Hematopoietic multipotent progenitor cell treated with erythropoietin and hydrocortisone succinate and interleukin-3 and kit ligand, for 15 days (in vitro differentiated cells): Measurements from ENCODE around the gene TTC8.
"Not testable (repeated sequence)": the region's sequence is repeated elsewhere in the genome, so short reads cannot be mapped to it uniquely, and the experiment has no call there.

ENCODE experiments used
- DNase-seq: peaks from one replicate; pipeline ENCODE4 v3.0.0-alpha.2; 2015; ENCODE audit warnings: low spot score

Gene TTC8

DNA sequence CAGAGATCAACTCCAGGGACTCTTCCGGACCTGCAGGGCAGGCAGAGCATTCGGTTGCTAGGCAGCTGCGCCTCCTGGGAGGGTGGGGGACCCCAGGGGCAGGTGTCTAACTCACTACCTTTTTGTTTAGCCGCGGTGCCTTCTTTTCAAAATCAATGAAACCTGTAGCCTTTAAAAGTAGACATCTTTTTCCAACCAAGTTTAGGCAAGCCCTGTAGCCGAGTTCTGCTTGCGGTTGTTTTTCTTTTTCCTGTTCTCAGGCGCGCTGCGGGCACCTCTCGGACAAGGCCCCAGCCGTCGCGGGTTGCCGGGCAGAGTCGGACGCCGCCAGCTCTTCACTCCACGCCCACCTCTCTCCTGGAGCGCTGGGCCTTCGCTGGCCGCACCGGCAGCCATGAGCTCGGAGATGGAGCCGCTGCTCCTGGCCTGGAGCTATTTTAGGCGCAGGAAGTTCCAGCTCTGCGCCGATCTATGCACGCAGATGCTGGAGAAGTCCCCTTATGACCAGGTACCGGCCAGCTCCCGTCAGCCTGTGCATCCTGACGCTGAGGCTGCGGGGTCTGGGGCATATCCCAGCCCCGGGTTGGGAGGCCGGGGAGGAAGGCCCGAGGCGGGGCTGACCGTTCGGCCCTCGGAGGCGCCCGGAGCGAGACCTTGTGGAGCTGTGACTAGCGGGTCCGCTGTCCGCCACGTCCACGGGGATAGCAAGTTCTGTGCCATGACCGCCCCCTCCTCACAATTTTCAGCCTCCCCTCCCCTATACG lies at the start of gene TTC8:
TTC8 (plus strand) TSS at position 338 of the 764 bp plus-strand sequence; CDS start at position 395, 57 bp downstream.
- peak; percentile 90 for DNase-seq

DNA sequence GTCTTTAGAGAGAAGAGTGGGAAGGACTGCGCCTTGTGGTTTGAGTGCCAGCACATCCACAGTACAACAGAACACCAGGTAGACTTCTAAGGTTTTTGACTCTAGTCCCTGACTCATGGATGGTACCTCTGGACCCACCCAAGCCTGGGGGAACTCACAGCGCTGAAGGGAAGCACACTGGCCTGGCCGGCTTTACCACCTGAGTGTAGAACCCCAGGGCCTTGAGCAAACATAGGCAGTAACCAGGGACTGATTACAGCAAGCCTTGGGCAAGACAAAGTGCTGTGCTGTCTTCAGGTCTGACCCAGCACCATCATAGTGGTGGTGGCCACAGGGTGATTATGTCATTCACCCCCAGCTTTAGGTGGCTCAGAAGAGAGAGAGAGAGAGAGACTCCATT lies 48.9 kb upstream of the TTC8 start:
- no peak for DNase-seq

DNA sequence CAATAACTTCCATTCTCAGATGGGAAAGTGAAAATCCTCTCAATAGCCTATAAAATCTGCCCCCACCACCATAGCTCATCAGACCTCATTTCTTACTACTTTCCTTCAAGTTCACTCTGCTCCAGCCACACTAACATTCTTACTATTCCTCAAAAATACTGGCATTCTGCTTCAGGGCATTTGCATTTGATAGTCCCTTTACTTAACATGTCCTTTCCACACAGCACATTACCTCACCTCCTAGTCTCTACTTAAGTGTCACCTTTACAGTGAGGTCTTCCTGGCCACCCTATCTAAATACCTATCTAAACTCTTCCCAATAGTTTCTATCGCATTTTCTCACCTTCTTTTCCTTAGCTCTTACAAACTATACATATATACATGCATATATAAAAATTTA lies 38.5 kb upstream of the TTC8 start:
- DNase-seq = no peak

DNA sequence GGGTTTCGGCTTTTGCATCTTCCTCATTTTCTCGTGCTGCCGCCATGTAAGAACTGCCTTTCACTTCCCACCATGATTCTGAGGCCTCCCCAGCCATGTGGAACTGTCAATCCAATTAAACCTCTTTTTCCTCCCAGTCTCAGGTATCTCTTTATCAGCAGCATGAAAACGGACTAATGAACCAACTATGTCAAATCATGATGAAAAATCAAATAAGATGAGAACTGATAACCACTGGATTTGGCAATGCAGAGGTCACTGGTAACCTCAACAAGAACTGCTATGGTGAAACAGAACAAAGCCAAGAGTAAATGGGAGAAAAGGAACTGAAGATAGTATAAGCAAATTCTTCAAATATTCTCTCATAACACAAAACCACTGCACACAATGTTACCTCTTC lies 37.7 kb upstream of the TTC8 start:
- DNase-seq = no peak

DNA sequence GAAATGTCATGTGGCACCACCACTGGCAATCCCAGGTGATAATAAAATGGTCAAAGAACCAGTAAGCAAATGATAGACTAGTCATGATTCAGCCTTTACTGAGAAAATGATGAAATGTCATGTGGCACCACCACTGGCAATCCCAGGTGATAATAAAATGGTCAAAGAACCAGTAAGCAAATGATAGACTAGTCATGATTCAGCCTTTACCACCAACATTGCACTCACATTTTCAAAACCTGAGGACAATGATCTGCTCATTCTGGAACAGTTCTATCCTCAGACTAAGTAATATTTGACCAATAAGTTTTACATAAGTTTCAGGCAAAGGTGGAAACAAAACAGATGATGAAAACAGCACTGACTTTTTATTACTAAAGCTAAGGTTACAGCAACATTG lies 34.9 kb upstream of the TTC8 start:
- DNase-seq = not testable (repeated sequence)

DNA sequence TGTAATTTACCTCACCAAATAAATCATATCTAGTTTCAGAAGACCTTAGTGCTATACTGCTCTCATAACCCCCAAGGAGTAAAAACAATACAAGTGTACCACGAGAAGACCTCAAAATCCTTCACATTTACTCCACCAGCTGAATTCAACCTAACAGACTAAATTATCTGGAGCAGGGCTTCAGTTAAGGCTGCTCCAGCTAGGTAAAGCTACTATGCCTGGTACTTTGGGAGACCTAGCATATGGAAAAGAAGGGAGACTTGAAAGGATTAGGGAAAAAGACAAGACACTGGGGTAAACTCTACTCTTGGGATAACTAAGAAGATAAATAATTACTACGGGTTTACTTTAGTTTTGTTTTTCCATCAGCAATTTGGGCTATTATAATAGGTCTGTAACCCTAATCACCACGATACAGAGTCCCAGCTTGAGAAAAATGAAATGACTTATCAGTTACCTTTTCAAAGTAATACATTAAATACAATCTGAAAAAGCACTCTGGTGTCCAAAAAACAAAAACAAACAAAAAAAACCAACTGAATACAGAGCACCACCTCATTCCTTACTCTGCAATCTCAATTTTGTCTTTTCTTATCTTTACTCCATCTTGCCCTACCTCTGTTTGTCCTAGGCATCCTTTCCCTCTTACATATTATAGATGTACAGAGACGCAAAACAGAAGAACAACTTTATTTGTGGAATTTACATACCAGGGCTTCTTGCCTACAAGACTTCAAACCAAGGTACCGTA lies 33.8 kb upstream of the TTC8 start:
- no peak for DNase-seq

DNA sequence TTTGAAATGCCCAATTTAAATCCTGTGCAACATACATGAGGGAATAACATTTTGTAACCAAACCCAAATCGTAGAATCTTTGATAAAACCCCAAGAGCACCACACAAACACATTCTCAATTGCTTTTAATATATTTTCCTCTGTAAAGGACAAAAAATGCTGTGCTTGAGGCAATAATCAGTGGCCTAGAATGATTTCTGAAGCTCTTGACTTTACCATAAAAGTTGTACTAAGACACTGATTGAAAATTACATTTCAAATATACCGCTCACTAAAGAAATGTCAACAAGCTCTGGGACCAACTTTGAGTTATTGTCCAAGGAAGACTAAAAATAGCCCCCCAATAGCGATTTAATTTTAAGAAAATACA lies 33.2 kb upstream of the TTC8 start:
- no peak for DNase-seq

DNA sequence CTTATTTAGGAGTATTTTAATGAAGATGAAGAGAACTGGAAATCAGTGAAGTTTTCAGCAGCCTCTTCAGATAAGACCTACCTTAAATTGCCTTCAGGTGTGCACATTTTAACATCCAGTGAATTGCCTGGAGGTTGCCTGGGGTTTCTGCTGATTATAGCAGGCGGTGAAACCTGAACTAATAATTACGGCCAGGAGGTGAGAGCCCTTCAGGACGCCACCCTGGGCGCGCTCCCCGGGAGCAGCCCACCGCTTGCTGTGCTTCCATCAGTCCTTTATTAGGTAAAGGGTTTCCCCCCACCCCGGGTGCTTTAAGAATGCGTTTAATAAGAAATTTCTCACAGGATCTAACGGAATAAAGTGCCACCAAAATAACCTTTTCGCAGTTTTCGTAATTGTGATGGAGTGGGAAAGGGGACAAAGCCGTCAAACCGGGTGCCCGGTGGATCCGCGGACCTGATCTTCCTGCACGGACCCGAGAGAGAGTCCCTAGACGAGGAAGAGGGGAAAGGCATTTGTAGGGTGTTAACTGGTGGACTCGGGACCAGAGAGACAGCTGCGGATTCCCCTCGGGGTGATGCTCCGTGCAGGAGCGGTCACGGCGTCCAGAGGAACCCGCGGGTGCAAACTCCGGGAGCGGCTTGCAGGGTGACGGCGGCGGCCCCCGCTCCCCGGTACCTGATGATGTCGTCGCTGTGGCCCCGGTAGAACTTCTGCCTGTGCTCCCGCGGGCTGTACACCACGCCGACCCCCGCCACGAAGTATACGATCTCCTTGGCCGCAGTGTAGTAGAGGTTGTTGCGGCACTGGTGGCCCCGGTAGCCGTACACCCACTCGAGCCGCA lies 32.6 kb upstream of the TTC8 start:
- DNase-seq = no peak

DNA sequence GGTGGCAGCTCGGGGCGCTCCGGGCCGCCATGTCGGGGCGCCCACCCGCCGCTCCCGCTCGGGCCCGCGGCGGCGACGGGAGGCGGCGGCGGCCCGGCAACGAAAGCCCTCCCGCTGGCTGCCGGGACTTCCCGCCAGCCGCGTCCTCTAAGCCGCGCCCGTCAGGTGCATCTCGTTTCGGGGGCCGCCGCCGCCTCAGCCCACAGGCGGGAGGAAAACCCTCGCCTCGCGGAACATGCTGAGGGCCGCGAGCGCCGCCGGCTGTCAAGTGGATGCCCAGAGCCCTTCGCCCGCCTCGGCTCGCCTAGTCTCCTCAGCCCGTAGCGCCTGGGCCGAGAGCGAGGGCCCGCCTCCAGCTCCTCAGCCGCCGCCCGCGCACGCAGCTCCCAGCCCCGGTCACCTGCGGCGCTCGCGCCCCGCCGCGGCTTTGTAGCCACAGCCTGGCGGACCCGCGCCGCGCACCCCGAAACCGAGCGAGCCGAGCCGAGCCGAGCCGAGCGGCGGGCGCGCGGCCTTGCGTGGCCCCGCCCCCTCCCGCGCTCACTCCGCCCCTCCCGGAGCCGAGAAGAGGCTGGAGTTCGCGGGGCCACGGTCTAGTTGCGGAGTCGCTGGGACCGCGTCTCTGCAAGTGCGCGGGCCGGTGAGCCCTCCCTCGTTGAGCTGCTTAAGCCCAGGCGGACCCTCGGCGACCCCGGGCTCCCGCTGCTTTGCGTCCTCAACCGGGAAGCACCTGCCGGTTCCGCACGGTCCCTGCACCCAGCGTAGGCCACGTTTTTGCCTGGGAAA lies 31.8 kb upstream of the TTC8 start, which contains the start of gene EML5:
EML5 (minus strand) TSS at position 481 of the 786 bp plus-strand sequence; CDS start at position 31, 450 bp downstream.
- DNase-seq = peak; percentile 81

DNA sequence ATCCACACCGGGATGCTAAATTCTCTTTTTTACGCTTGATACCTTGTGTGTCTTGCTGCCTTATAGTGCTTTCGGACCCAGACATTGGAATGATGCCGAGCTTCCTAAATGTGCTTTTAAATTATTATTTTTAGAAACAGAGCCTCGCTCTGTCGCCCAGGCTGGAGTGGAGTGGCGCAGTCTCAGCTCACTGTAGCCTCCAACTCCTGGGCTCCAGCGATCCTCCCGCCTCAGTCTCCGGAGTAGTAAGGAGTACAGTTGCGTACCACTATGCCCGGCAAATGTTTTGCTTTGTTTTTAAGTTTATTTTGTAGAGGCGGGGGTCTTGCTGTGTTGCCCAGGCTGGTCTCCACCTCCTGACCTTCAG lies 31.2 kb upstream of the TTC8 start:
- no peak for DNase-seq

DNA sequence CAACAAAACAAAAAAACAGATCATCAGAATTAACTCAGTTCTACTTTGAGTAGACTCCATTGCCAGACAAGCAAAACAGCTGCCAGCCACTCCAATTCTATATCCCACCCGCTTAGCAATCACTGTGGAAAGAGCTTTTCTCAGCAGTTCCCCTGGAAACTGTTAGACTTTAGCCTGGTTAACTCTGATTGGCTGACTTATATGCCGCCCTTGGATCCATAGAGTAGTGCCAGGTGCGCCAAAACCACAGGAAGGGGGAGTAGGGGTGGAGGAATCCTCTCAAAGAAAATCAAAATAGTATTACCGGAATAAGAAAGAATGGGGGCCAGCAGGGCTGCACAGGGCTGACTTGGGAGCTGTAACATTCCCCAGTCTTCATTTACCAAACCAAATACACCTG lies 26.3 kb upstream of the TTC8 start:
- DNase-seq = no peak

DNA sequence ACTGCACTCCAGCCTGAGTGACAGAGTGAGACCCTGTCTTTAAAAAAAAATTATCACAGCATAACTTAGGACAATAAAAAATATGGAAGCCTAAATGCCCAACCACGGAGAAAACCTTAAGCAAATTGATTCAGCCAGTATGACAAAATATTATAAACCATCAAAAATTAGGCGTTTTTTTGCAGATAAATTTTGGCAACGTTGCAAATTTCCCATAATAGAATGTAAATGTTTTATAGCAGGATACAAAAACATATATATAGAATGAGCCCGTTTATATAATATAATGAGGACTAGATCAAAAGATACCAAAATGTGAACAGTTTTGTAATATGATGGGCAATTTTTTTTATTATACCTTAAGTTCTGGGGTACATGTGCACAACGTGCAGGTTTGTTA lies 24.9 kb upstream of the TTC8 start:
- DNase-seq = no peak

DNA sequence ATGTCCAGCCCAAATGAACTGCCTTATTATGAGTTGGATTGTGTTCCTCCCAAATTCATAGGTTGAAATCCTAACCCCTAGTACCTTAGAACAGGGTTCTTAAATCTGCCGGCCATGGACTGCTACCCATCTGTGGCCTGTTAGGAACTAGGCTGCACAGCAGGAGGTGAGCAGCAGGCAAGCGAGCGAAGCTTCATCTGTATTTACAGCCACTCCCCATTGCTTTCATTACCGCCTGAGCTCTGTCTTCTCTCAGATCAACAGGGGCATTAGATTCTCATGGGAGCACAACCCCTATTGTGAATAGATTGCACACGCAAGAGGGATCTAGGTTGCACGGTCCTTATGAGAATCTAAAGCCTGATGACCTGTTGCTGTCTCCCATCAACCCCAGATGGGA lies 21.9 kb upstream of the TTC8 start:
- no peak for DNase-seq

DNA sequence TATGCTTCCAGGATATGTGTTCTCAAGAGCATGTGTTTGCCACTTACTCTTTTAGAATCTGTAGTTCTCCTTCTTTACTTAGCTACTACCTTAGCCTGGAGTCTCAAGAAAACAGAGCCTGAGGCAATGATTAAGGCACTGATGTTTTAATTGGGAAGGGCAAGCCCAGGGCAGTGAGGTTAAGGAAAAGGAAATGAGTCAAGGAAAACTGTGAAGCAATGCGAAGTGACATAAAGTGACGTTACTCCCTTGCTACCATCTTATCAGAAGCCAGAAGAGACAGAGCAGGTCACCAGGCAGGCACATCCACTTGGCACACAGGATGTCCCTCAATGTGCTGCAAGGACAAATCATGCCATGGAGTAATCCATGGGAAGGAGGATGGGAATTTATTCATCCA lies 20.4 kb upstream of the TTC8 start:
- DNase-seq = no peak

DNA sequence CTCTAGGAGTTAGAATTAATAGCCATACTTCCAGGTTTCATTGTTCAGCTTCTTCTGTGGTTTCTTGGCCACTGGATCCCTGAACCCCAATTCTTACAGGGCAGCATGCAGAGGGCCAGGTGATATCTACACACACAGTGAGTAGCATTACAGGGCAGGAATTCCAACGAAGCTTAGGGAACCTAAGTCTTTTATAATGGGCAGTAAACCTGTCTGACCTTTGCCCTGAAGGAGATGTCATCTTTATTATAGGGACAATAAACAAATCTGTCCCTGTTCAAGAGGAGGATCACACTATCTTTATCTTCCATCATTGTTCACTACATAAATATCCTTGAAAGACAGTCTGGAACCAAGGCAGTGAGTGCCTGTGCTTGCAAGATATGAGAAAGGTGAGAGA lies 20.0 kb upstream of the TTC8 start:
- DNase-seq = no peak

DNA sequence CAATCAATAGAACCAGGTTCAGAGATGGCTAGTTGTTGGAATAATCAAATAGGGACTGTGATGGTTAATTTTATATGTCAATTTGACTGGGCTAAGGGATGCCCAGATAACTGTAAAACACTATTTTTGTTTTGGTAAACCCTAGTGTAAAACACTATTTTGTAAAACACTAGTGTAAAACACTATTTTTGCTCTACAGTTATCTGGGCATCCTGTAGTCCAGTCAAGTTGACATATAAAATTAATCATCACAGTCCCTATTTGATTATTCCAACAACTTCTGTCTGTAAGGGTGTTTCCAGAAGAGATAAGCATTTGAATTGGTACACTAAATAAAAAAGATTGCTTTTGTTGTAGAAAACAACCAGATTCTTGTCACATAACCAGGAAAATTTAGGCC lies 16.1 kb upstream of the TTC8 start:
- no peak for DNase-seq

DNA sequence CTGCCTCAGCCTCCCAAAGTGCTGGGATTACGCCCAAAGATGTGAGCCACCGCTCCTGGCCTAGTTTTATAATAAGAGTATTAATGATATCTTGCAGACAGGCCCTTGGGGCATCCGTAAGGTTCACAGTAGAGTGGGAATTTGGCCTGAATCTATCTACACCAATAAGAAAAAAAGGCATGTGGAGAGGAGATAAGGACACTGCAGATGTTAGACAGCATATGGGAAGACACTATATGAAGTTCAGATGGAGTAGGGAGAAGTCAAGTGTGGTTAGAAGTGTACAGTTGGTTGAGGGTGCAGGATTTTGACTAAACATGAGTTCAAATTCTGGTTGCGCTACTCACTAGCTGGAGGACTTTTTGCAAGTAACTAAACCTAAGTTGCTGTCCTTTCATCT lies 8.5 kb upstream of the TTC8 start:
- DNase-seq = peak; percentile 15

DNA sequence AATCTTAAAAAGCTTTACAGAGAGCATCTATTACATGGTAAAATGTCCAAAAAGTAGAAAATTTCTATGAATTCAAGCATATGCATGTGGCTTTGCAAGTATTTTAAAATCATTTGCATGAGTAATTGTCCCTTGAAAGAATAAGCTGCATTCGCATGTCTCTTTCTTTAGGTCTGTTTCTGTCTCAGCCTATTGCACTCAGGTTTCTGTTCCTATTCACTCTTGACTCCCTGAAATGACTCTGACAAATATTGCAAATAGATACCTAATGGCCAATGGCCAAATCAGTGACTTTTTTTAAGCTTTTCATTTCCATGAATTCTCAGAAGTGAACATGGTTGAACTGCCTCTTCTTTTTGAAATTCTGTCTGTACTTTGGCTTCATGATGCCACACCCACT lies 6.4 kb upstream of the TTC8 start:
- DNase-seq = no peak

DNA sequence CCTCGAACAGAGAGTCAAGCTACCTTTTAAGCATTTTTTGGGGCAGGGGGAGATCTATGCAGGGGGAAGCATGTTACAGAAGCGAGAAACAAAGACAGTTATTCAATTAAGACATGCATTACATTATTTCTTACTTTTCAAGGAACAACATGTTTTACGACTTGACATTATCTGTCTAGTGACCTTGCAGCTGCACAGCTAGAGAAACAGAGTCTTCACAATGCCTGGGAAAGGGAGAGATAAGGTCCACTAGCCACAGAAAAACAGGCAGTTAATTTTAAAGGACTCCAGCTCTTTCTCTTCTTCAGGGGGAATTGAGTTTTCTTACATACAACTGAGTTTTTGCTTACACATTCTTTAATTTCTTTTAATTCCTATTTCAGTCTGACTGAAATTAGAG lies 4.8 kb upstream of the TTC8 start:
- not testable (repeated sequence) for DNase-seq

DNA sequence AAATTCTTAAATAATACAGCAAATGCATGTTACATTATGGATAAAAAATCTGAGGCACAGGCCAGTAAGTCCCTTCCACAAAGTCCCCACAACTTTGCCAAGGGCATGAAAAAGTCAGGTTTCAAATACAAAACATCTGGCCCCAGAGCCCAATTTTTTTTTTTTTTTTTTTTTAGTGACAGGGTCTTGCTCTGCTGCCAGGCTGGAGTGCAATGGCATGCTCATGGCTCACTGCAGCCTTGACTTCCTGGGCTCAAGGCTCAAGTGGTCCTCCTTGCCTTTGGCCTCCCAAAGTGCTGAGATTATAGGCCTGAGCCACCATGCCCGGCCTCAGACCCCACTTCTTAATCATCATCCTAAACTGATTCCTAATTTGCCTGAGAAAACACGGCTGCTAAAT lies 3.1 kb upstream of the TTC8 start:
- DNase-seq = no peak

DNA sequence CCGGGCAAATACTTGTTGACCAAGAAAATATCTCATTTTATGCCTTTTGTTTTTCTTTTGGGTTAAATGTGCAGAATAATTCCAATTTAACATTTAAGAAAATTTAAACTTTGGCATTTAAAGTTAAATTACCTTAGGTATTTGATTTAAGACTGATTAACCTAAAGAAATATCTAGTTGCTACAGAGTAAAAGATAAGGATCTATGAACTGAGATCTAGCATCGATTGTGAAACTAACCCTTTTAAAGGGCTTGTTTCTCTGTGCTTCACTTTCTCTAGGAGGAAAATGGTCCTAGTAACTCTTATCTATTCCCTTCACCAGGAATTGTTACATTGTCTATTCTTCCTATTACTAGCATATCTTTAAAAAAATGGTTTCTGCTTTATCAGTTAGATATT lies 2.6 kb upstream of the TTC8 start:
- DNase-seq = no peak

DNA sequence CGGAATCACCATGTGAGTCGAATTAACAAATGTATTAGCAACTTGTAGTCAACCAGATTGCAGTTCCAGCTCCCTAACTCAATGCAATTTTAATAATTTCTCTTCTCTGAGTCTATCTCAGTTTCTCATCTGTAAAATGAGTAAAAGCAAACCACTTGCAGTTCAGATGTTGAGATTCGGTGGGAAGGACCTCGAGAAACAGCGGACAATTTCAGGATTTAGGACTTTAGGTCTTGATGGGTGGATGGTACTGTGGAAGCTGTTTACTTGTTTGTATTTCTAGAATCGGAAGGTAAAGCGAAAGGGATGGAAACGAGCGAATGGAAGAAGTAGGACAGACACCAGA lies 510 bp upstream of the TTC8 start:
- no peak for DNase-seq
